Ishikawa (cell line): Measurements from ENCODE around the gene HLA-B.

Experiments used
- CEBPB ChIP-seq: IDR thresholded peaks from 2 replicates; pipeline ENCODE4 v1.6.1; 2012
- CREB1 ChIP-seq: IDR thresholded peaks from 2 replicates; pipeline ENCODE4 v1.6.1; 2012; ENCODE audit warnings: low read depth
- EGR1 ChIP-seq: IDR thresholded peaks from 2 replicates; pipeline ENCODE4 v1.6.1; 2012
- EP300 ChIP-seq: IDR thresholded peaks from 2 replicates; pipeline ENCODE4 v1.6.1; 2012; ENCODE audit warnings: borderline replicate concordance
- FOXM1 ChIP-seq: IDR thresholded peaks from 2 replicates; pipeline ENCODE4 v1.6.1; 2012; ENCODE audit warnings: low read depth, borderline replicate concordance
- MAX ChIP-seq: IDR thresholded peaks from 2 replicates; pipeline ENCODE4 v1.6.1; 2012
- NFIC ChIP-seq: IDR thresholded peaks from 2 replicates; pipeline ENCODE4 v1.6.1; 2012
- RAD21 ChIP-seq: IDR thresholded peaks from 2 replicates; pipeline ENCODE4 v1.6.1; 2012; ENCODE audit warnings: low read depth
- TAF1 ChIP-seq: IDR thresholded peaks from 2 replicates; pipeline ENCODE4 v1.6.1; 2012; ENCODE audit warnings: low read depth, mild to moderate bottlenecking
- TCF12 ChIP-seq: IDR thresholded peaks from 2 replicates; pipeline ENCODE4 v1.6.1; 2012; ENCODE audit warnings: low read depth
- TEAD4 ChIP-seq: IDR thresholded peaks from 2 replicates; pipeline ENCODE4 v1.6.1; 2012
- USF1 ChIP-seq: IDR thresholded peaks from 2 replicates; pipeline ENCODE4 v1.6.1; 2012
- YY1 ChIP-seq: IDR thresholded peaks from 2 replicates; pipeline ENCODE4 v1.6.1; 2012; ENCODE audit warnings: low read depth
- ZBTB7A ChIP-seq: IDR thresholded peaks from 2 replicates; pipeline ENCODE4 v1.6.1; 2012; ENCODE audit warnings: low read depth
- TF ChIP-seq, protein P1 (sequence below): IDR thresholded peaks from 2 replicates; pipeline ENCODE4 v1.6.1; 2012; ENCODE audit warnings: low read depth, mild to moderate bottlenecking

Gene HLA-B

DNA sequence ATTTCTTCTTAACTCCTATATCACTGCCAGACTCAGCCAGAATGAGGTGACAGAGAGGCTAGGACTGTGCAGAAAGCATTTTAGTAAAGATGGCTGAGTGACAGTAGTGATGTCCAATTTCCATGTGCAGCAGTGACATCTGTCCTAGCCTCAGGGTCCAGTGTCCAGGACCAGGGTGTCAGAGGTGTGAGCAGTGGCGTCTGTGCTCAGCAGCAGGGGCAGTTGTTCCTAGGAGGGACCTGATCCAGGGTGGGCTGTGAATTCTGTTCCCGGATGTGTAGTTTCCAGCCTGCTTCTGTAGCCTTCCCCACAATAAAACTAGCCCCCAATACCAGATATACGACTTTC is 6.0 kb downstream of the HLA-B start:
- TF ChIP-seq MAX, result no peak
- TF ChIP-seq TAF1, result no peak
- no peak for TF ChIP-seq USF1
- TF ChIP-seq, protein P1, sequence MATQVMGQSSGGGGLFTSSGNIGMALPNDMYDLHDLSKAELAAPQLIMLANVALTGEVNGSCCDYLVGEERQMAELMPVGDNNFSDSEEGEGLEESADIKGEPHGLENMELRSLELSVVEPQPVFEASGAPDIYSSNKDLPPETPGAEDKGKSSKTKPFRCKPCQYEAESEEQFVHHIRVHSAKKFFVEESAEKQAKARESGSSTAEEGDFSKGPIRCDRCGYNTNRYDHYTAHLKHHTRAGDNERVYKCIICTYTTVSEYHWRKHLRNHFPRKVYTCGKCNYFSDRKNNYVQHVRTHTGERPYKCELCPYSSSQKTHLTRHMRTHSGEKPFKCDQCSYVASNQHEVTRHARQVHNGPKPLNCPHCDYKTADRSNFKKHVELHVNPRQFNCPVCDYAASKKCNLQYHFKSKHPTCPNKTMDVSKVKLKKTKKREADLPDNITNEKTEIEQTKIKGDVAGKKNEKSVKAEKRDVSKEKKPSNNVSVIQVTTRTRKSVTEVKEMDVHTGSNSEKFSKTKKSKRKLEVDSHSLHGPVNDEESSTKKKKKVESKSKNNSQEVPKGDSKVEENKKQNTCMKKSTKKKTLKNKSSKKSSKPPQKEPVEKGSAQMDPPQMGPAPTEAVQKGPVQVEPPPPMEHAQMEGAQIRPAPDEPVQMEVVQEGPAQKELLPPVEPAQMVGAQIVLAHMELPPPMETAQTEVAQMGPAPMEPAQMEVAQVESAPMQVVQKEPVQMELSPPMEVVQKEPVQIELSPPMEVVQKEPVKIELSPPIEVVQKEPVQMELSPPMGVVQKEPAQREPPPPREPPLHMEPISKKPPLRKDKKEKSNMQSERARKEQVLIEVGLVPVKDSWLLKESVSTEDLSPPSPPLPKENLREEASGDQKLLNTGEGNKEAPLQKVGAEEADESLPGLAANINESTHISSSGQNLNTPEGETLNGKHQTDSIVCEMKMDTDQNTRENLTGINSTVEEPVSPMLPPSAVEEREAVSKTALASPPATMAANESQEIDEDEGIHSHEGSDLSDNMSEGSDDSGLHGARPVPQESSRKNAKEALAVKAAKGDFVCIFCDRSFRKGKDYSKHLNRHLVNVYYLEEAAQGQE, result no peak
- no peak for TF ChIP-seq EP300
- TF ChIP-seq CEBPB, result no peak
- no peak for TF ChIP-seq ZBTB7A
- no peak for TF ChIP-seq TCF12
- no peak for TF ChIP-seq YY1
- TF ChIP-seq RAD21, result no peak
- TF ChIP-seq TEAD4, result no peak
- no peak for TF ChIP-seq EGR1
- TF ChIP-seq CREB1, result no peak
- no peak for TF ChIP-seq NFIC
- no peak for TF ChIP-seq FOXM1

GRCh38 chr6:31350196-31351032 is 6.6 kb downstream of the HLA-B start:
- TF ChIP-seq YY1, result no peak

DNA sequence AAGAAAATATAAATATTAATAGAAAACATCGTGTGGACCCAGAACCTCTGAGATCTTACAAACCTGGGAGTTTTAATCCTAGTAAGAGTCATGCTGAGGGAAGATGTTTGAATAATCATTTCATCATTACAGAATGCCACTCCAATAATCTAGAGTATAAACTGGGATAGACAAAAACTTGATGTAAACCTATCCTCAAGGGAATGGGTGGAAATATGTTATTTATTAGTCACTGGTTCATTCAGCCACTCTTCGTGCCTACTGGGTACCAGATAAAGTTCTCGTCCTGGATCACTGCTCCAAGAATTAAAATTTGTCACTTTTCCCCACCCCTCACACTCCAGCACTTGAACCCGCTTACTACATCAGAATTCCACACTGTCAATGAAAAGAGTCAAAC is 7.7 kb downstream of the HLA-B start:
- TF ChIP-seq YY1 (no peak), RAD21 (no peak), CREB1 (no peak), FOXM1 (no peak), USF1 (no peak), EP300 (no peak), TCF12 (no peak), EGR1 (no peak), CEBPB (no peak), MAX (no peak), TAF1 (no peak), ZBTB7A (no peak), TEAD4 (no peak), NFIC (no peak)
- TF ChIP-seq, protein P1, result no peak

DNA sequence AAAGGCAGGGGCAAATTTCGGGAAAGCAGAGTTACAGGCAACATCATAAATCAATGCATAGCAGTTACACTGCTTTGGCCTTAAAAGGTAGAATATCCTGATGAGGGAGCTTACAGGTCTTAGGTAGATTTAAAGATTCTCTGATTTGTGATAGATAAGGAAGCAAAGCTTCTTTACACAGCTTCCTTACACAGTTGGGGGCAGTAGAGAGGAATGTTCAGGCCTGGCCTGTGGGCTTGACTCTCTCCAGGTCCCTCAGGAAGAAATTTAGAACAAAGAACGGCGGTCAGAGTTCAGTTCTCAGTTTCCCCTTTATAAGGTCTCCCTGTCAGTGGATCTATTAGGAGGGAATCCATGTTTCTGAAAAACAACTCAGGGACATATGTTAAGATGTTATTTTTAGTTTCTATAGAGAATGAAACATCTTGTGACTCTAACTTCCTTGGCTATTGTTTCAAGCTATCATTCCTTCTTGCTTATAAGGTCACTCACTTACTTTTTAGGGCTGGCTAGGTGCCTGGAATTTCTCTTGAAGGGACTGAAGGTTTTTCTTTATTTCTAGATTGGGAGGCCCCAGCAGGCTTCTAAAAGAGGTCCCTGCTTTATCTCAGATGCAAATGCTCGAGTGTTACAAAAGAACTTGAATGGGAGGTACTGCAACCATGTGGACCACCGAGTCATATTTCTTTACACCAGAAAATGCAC is 11.8 kb downstream of the HLA-B start:
- no peak for TF ChIP-seq FOXM1

DNA sequence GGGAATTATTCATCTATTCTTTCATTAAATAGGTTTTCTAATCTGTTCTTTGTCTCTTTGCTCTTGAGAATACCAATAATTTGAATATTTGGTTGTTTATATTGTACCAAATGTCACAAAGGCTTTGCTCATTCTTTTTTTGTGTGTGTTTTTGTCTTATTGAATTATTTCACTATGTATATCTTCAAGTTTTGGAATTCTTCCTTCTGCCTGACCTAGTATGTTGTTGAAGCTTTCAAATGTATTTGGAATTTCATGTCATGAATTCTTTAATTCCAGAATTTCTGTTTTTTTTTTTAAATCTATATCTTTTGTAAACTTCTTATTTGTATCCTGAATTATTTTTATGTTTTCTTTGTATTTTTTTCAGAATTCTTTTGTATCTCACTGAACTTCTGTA is 16.8 kb downstream of the HLA-B start:
- TF ChIP-seq, protein P1, result no peak
- TF ChIP-seq RAD21, result no peak
- TF ChIP-seq ZBTB7A, result no peak
- TF ChIP-seq MAX, result no peak
- TF ChIP-seq TEAD4, result no peak
- TF ChIP-seq TAF1, result no peak
- TF ChIP-seq USF1, result no peak
